Colon (tissue), 2 donors: ENCODE measurements around the gene OLA1.

Experiments
- FAIRE-seq: peaks from 2 replicates; lab custom pipeline; 2012; peaks lifted over from hg19 to GRCh38; lab: Jason Lieb, UNC
- donor health status: control.
- donor health status: control.

OLA1 gene

GRCh38 chr2:174063492-174064092, 184.7 kb downstream of the OLA1 start:
- FAIRE-seq = no peak

GRCh38 chr2:174062934-174063333, 185.4 kb downstream of the OLA1 start:
- FAIRE-seq = no peak

- FAIRE-seq = no peak
These were observed 188.5 kb downstream of the OLA1 start for GRCh38 chr2:174059884-174060244.

- no peak for FAIRE-seq
These were observed 189.0 kb downstream of the OLA1 start for GRCh38 chr2:174059178-174059883.

GRCh38 chr2:174058456-174058855, 189.9 kb downstream of the OLA1 start:
- FAIRE-seq = no peak

- no peak for FAIRE-seq
These were observed 190.3 kb downstream of the OLA1 start for GRCh38 chr2:174058026-174058425.

GRCh38 chr2:174054926-174055325, 193.4 kb downstream of the OLA1 start:
- FAIRE-seq = no peak

- no peak for FAIRE-seq
These were observed 194.8 kb downstream of the OLA1 start for GRCh38 chr2:174053355-174054151.

- FAIRE-seq = no peak
These were observed 195.8 kb downstream of the OLA1 start for GRCh38 chr2:174052584-174052976.

- no peak for FAIRE-seq
These were observed 196.4 kb downstream of the OLA1 start for GRCh38 chr2:174051741-174052583.

GRCh38 chr2:174051068-174051467, 197.3 kb downstream of the OLA1 start:
- no peak for FAIRE-seq

GRCh38 chr2:174049895-174050294, 198.4 kb downstream of the OLA1 start:
- no peak for FAIRE-seq

- no peak for FAIRE-seq
These were observed 200.1 kb downstream of the OLA1 start for GRCh38 chr2:174048243-174048642.

GRCh38 chr2:174047746-174048145, 200.6 kb downstream of the OLA1 start:
- no peak for FAIRE-seq

GRCh38 chr2:174046172-174046571, 202.2 kb downstream of the OLA1 start:
- FAIRE-seq = no peak

GRCh38 chr2:174044556-174044955, 203.8 kb downstream of the OLA1 start:
- no peak for FAIRE-seq

GRCh38 chr2:174040417-174040701, 208.0 kb downstream of the OLA1 start:
- FAIRE-seq = no peak

GRCh38 chr2:174039551-174040416, 208.5 kb downstream of the OLA1 start:
- no peak for FAIRE-seq

- FAIRE-seq = no peak
These were observed 209.9 kb downstream of the OLA1 start for GRCh38 chr2:174038462-174038861.

- FAIRE-seq = no peak
These were observed 211.5 kb downstream of the OLA1 start for GRCh38 chr2:174036825-174037224.

- no peak for FAIRE-seq
These were observed 212.2 kb downstream of the OLA1 start for GRCh38 chr2:174035981-174036742.
